ENCODE results near the gene ULK2.
"Not testable (repeated sequence)": the region's sequence is repeated elsewhere in the genome, so short reads cannot be mapped to it uniquely, and the experiment has no call there.

The ULK2 gene

DNA sequence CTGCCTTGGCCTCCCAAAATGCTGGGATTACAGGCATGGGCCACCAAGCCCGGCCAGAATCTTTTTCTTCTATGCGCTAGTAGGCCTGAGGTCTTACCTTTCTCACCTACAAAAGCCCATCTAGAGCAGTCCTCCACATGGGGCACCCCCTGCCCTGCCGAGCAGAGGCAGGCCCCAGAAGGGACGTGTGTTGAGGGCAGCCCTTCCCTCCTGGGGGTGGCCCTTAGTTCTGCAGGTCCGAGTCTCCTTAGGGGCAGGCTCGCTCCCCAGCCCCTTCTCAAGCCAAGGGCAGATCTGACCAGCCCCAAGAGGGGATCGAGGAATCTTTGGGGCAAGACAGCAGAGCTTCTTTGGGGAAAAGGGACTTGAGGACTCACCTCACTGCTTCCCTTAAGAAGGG is 101.7 kb downstream of the ULK2 start:
- no peak for DNase-seq

- not testable (repeated sequence) for DNase-seq
Measured at GRCh38 chr17:19763991-19764390, 103.7 kb downstream of the ULK2 start.

GRCh38 chr17:19763416-19763815 is 104.3 kb downstream of the ULK2 start:
- DNase-seq = no peak

DNA sequence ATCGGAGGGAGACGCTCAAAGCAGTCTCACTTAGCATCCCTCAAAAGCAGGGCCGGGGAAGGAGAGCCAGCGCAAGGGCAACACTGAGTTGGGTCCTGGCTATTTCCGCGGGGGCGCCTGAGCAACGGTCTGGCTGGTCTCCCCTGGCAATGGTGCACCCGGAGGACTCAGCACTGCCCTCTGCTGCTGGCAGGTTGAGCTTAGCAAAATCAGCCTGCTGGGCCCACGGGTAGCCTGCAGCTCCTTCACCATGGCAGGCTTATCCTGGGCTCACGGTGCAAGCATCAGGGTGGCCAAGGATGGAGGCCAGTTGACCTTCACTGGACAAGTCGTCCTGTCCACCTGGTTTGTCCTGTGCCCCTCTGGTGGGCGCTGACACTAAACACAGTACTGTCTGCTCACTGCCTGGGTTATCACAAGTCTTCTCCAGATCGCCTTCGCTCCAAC is 105.2 kb downstream of the ULK2 start:
- DNase-seq = peak; percentile 32

DNA sequence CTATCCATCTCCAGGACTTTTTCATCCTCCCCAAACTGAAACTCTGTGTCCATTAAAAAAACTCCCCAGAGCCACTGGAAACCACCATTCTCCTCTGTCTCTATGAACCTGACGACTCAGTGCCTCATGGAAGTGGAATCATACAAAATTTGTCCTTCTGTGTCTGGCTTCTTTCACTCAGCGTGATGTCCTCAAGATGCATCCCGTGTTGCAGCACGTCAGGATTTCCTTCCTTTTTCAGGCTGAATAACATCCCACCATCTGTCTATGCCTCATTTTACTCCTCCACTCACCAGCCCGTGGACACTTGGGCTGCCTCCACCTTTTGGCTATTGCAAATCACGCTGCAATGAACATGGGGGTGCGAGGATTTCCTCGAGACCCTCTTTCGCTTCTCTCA is 107.0 kb downstream of the ULK2 start:
- DNase-seq = no peak

DNA sequence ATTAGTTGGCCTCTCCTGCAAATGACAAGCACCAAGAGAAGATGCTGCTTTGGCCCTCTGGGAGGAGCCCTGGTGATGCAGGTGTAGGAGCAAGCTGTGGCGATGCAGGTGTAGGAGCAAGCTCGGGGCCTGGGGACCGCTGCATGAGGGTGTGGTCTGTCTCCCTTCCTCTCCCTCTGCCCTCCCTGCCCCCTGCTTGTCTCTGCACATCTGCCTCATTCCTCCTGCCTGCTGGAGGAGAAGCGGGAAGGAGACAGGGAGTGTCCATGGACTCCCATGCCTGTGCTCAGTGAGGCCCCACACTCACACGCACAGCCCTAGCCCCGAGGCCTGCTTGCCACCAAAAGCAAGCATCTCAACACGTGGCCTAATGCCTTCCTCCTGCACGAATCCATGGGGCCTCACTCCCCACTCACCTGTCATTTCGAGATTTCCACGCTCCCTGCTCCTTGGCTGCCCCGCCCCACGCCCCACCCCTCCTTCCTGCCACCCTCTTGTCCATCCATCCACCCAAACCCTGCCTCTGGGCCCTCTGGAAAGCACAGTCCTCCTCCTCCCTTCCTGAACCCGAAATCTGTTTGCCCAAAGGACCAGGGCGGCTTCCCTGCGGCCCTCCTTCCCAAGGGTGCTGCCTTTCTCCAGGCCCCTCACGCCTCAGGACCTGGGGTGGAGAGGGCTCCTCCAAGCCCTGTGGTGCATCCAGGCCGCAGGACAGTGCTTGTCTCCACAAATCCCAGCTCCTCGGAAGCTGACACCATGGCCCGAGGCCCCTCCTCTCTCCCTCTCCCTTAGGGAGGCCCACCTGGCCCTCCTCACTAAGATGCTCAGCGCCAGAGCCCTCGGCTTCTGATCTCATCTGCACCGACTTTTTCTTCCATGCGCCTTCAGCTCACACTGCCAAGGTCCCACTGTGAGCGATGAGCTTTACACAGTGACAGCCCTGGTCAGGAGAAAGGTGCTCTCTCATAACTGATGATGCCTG is 107.9 kb downstream of the ULK2 start:
- no peak for DNase-seq

DNA sequence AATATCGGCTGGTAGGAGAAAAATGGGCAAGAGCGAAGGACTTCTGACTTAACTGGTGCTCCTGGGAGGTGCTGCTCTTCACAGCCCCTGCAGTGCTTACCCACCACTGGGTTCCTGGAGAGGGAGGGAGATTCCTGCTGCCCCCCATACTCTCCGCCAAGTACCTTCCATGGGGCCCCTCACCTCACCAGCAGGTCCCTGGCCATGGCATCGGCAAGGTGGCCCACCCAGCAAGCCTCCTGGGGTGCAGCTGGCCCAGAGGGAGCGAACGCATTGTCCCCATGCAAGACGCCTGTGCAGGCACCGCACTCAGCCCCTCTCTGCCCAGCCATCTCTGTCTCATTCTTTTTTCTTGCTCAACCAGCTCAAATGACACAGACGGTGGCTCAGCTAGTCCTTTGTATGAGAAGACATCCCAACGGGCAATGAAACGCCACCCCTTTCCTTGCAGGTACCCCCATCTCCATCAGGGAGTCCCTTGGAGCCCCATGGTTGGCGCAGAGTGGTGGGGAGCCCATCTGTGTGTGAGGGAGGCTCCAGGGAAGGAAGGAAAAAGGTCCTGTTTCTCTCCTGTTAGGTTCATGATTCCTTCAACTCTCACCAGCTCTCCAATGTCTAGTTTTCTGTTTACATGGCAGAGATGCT is 110.1 kb downstream of the ULK2 start:
- no peak for DNase-seq

GRCh38 chr17:19756546-19756945 is 111.2 kb downstream of the ULK2 start:
- no peak for DNase-seq

DNA sequence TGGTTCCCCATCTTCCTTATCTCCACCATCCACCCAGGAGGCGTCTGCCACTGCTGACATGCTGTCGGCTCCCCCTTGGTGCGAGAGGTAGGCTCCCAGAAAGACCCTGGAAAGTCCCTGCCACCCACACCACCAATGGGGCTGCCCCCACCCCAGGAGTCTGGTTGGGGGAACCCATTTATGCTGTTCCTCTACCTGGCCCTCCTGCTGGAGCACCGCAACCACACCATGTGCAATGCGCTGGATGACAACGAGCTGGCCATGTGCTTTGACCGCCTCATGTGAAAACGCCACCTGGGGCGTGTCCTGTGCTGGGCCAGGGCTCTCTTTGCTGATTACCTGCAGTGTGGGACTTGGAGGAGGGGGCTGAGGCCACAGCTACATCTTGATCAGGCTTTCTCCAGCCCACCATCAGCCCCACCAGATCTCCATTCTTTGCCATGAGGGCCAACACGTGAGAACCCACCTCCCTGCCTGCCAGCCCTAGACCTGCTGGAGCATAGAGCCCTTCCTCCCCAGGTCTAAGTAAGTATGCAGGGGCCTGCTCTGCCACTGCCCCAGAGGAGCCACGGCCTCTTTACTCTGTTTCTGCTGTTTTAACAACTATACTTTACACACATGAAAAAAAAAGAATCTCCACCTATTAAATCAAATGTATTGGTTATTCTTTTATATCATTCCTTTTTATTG is 111.8 kb downstream of the ULK2 start:
- DNase-seq = no peak

GRCh38 chr17:19755392-19755791 is 112.3 kb downstream of the ULK2 start:
- no peak for DNase-seq

GRCh38 chr17:19753661-19754463 is 113.9 kb downstream of the ULK2 start:
- DNase-seq = no peak

DNA sequence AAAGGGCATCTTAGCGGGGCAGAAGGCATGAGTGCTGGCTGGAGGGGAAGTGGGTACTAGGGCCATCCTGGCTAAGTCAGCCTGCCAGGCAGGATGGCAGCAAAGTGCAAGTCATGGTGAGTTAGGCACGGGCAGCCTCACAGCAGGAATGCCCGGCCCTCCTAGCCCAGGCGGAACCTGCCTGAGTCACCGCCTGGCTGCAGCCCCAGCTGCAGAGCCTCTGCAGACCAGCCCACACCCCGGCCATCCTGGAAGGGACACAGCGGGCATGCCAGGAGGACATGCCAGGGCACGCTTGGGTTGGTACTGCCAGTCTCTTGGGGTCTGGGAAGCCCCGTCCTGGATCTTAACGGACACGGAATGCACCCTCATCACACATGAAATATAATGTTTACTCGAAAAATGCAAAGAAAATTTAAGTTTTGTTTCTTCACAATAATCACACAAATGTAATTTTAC is 114.7 kb downstream of the ULK2 start:
- DNase-seq = no peak

GRCh38 chr17:19752216-19753050 is 115.3 kb downstream of the ULK2 start:
- no peak for DNase-seq

- no peak for DNase-seq
Measured at GRCh38 chr17:19750835-19751234, 116.9 kb downstream of the ULK2 start.

DNA sequence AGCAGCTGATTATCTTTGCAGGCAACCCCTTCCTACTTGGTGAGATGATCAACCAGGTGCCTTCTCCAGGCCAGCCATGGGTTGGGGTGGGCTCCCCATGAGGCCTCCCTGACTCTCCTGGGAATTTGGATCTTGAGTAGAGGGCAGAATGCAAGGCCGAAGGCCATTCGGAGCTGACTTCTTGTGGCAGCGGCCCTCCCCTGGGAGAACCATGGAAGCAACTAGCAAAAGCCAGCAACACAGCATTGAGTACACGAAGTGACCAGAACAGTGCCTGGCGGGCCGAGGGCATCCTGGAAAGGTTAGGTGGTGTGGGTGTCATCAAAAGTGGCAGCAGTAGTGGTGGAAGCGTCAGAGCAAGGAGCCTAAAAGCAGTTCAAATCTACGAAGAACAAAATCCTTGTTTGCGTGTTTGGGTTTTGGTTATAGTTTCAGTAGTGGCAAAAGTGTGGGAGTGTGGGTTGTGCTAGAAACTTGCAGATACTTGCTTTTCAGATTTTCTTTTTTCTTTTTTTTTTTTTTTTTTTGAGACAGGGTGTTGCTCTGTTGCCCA is 117.6 kb downstream of the ULK2 start:
- no peak for DNase-seq

DNA sequence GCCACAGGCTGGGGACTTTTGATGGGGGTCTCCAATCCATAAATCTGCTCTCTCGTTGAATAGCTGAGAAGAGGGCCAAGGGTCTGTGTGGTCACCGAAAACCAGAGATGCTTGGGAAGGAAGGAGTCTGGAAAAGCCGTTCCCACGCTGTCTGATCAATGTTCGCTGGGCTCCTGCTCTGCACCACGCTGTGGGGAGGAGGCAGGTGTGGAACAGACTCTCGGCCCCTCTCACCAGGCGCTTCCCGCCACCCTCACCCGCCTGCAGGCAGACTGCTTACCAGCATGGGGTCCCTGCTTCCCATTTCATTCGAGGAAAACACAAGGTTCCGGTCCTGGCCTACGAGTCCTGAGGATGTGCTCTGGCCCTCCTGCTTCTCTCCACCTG is 118.9 kb downstream of the ULK2 start:
- DNase-seq = no peak

GRCh38 chr17:19747829-19748806 is 119.6 kb downstream of the ULK2 start, which contains the start of gene ALDH3A1:
Gene ALDH3A1, minus strand, starts transcription at chr17:19748298. Its CDS starts 3,169 bp downstream, at chr17:19745129.
- DNase-seq = no peak

DNA sequence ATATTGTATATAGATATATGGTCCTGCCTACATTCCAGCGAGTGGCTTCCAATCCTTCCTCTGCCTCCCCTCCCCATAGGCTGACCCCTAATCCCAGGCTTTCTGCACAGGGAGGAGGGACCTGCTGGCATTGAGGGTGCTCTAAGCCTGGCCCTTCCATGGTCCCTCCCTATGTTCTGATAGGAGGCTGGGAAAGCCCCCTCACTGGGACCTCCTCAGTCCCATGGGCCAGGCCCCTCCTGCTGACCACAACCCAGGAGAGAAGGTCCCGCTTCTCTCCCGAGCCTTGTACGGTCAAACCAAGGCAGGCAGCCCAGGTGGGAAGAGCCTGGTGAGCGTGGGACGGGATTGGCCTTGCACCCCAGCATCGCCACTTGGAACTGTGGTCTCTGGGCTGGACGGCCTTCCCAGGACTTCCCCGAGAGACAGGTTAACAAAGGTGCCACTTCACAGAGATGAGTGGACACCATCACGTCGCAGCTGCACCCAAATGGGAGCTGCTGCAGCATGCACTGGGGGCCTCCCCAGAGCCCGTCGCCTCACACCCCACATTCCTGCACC is 120.5 kb downstream of the ULK2 start:
- no peak for DNase-seq

- DNase-seq = no peak
Measured at GRCh38 chr17:19746517-19746916, 121.2 kb downstream of the ULK2 start.
